ENCODE data around the gene ZNF385B. TPM values are rescaled to one million over a fixed set of nuclear protein-coding genes. Genes with fewer than 3 reads are reported as not detected.

ZNF385B gene
- total RNA-seq, 1 experiment from 2014 or later: 0.33 TPM

- H3K27ac Mint-ChIP-seq (ENCODE audit: low read depth, unreplicated experiment): no peak overlapping the region
- no peak overlapping the region for H3K4me3 Mint-ChIP-seq (ENCODE audit: unreplicated experiment)
- peaks cover 8% of the 10 kb centered on the region for H3K4me1 Mint-ChIP-seq (ENCODE audit: insufficient read depth, unreplicated experiment)
- H3K9me3 Mint-ChIP-seq (ENCODE audit: unreplicated experiment): peaks cover 7% of the 10 kb centered on the region
- no TSS peak for BruUV-seq (replicated peaks)
- CTCF ChIA-PET: interaction anchor here (0.7 to 1.5 kb wide), 2 partner anchors 17 to 328 kb away, joined by 3 to 4 read pairs; no protein-coding TSS in a partner anchor
- no peaks in the 10 kb centered on the region for H3K36me3 Mint-ChIP-seq (ENCODE audit: insufficient read depth, unreplicated experiment)
- POLR2A ChIA-PET: interaction anchor here (0.7 kb wide), 1 partner anchor 305 kb away, joined by 4 read pairs; no protein-coding TSS in a partner anchor
- TF ChIP-seq CTCF (IDR thresholded peaks at IDR 0.05; ENCODE audit: unreplicated experiment): no peak
- no peak for DNase-seq (ENCODE audit: unreplicated experiment)
- intact Hi-C loops (cut with micrococcal nuclease): no loop called here
- H3K27me3 Mint-ChIP-seq (ENCODE audit: insufficient read depth, unreplicated experiment): no peaks in the 10 kb centered on the region
Measured at GRCh38 chr2:179769323-179769722, 92.1 kb downstream of the ZNF385B start.

- H3K27ac Mint-ChIP-seq (ENCODE audit: low read depth, unreplicated experiment): no peak overlapping the region
- H3K4me1 Mint-ChIP-seq (ENCODE audit: insufficient read depth, unreplicated experiment): peaks cover 8% of the 10 kb centered on the region
- H3K9me3 Mint-ChIP-seq (ENCODE audit: unreplicated experiment): peaks cover 12% of the 10 kb centered on the region
- no peaks in the 10 kb centered on the region for H3K27me3 Mint-ChIP-seq (ENCODE audit: insufficient read depth, unreplicated experiment)
- CTCF ChIA-PET: interaction anchor here (0.5 to 1.5 kb wide), 3 partner anchors 17 to 974 kb away, joined by 3 to 4 read pairs (median 4); no protein-coding TSS in a partner anchor
- TF ChIP-seq CTCF (IDR thresholded peaks at IDR 0.05; ENCODE audit: unreplicated experiment): no peak
- intact Hi-C loops (cut with micrococcal nuclease): no loop called here
- peak; percentile 58 for DNase-seq (ENCODE audit: unreplicated experiment)
- H3K4me3 Mint-ChIP-seq (ENCODE audit: unreplicated experiment): no peak overlapping the region
- no peaks in the 10 kb centered on the region for H3K36me3 Mint-ChIP-seq (ENCODE audit: insufficient read depth, unreplicated experiment)
- no TSS peak for BruUV-seq (replicated peaks)
- POLR2A ChIA-PET: interaction anchor here (0.6 kb wide), 1 partner anchor 89 kb away, joined by 4 read pairs; no protein-coding TSS in a partner anchor
Measured at GRCh38 chr2:179768765-179769164, 92.6 kb downstream of the ZNF385B start.

GRCh38 chr2:179765666-179766065, 95.7 kb downstream of the ZNF385B start:
- BruUV-seq (replicated peaks): no TSS peak
- Mint-ChIP-seq H3K27ac (ENCODE audit: low read depth, unreplicated experiment) (no peak overlapping the region), H3K36me3 (ENCODE audit: insufficient read depth, unreplicated experiment) (no peaks in the 10 kb centered on the region), H3K9me3 (ENCODE audit: unreplicated experiment) (peaks cover 12% of the 10 kb centered on the region), H3K4me1 (ENCODE audit: insufficient read depth, unreplicated experiment) (peaks cover 8% of the 10 kb centered on the region), H3K4me3 (ENCODE audit: unreplicated experiment) (no peak overlapping the region), H3K27me3 (ENCODE audit: insufficient read depth, unreplicated experiment) (no peaks in the 10 kb centered on the region)
- intact Hi-C loops (cut with micrococcal nuclease): no loop called here
- no peak for TF ChIP-seq CTCF (IDR thresholded peaks at IDR 0.05; ENCODE audit: unreplicated experiment)
- POLR2A ChIA-PET: no interaction called here
- CTCF ChIA-PET: interaction anchor here (0.7 kb wide), 1 partner anchor 328 kb away, joined by 3 read pairs; no protein-coding TSS in a partner anchor
- DNase-seq (ENCODE audit: unreplicated experiment): no peak

GRCh38 chr2:179764710-179765109, 96.7 kb downstream of the ZNF385B start:
- Mint-ChIP-seq H3K4me3 (ENCODE audit: unreplicated experiment) (no peak overlapping the region), H3K9me3 (ENCODE audit: unreplicated experiment) (peaks cover 12% of the 10 kb centered on the region), H3K27ac (ENCODE audit: low read depth, unreplicated experiment) (no peak overlapping the region), H3K27me3 (ENCODE audit: insufficient read depth, unreplicated experiment) (no peaks in the 10 kb centered on the region), H3K36me3 (ENCODE audit: insufficient read depth, unreplicated experiment) (no peaks in the 10 kb centered on the region), H3K4me1 (ENCODE audit: insufficient read depth, unreplicated experiment) (peaks cover 8% of the 10 kb centered on the region)
- no TSS peak for BruUV-seq (replicated peaks)
- no peak for DNase-seq (ENCODE audit: unreplicated experiment)
- CTCF ChIA-PET: interaction anchor here (0.7 kb wide), 1 partner anchor 353 kb away, joined by 3 read pairs; no protein-coding TSS in a partner anchor
- no peak for TF ChIP-seq CTCF (IDR thresholded peaks at IDR 0.05; ENCODE audit: unreplicated experiment)
- POLR2A ChIA-PET: interaction anchor here (0.7 to 0.8 kb wide), 2 partner anchors 26 to 486 kb away, joined by 3 read pairs; no protein-coding TSS in a partner anchor
- intact Hi-C loops (cut with micrococcal nuclease): no loop called here

All from MCF 10A (cell line).